Natural killer cell treated with Interleukin-12 subunit alpha and Interleukin-12 subunit beta and Interleukin-15 and Interleukin-18, amount 100 ng/mL, for 72 hours (primary cell): ENCODE measurements around the gene PLA2G4C. TPM values are rescaled to one million over a fixed set of nuclear protein-coding genes. Genes with fewer than 3 reads are reported as not detected.

Source experiments
- ATAC-seq, 2 donors: fragments of 150-1000 bp; cut with Tn5 transposase in 1 of 2; sonication (Bioruptor Pico), chemical (Tn5 transposase) in 1 of 2; 2 replicates each; pipeline ENCODE4 v1.10.0; 2021
- DNase-seq: peaks from one replicate; pipeline ENCODE4 v3.0.0; 2022; ENCODE audit warnings: low spot score
- H3K27ac Mint-ChIP-seq, 2 donors: 1 replicate in 1 of 2; 2 replicates in 1 of 2; pipeline ENCODE4 v1.8.0; 2022; ENCODE audit warnings: mixed read lengths in 2 of 2, mild to moderate bottlenecking in 1 of 2, moderate library complexity in 1 of 2
- H3K27me3 Mint-ChIP-seq, 2 donors: 1 replicate in 1 of 2; 2 replicates in 1 of 2; pipeline ENCODE4 v1.8.0; 2022; ENCODE audit warnings: mixed read lengths in 2 of 2
- H3K36me3 Mint-ChIP-seq: one replicate; pipeline ENCODE4 v1.8.0; 2022; ENCODE audit warnings: mixed read lengths
- H3K4me1 Mint-ChIP-seq, 2 donors: 1 replicate in 1 of 2; 2 replicates in 1 of 2; pipeline ENCODE4 v1.8.0; 2022; ENCODE audit warnings: low read depth in 2 of 2, mixed read lengths in 2 of 2, mild to moderate bottlenecking in 1 of 2
- H3K4me3 Mint-ChIP-seq: one replicate; pipeline ENCODE4 v1.8.0; 2022; ENCODE audit warnings: mixed read lengths
- H3K9me3 Mint-ChIP-seq: 2 replicates; pipeline ENCODE4 v1.8.0; 2022; ENCODE audit warnings: mixed read lengths
- total RNA-seq, 2 donors: library from RNA; stranded (reverse); gene quantifications; one replicate each; pipeline ENCODE4 v1.2.3, GENCODE V29; 2022

The PLA2G4C gene
- total RNA-seq, 2 donors from 2014 or later = 8.2 to 17.2 TPM

GRCh38 chr19:48020686-48021085, 89.9 kb downstream of the PLA2G4C start:
- Mint-ChIP-seq H3K9me3 (no peaks in the 10 kb centered on the region), H3K27me3 (peaks cover 27 to 37% of the 10 kb centered on the region in 2 donors), H3K4me3 (no peak overlapping the region), H3K27ac (no peak overlapping the region), H3K36me3 (no peaks in the 10 kb centered on the region), H3K4me1 (peaks cover 0 to 3% of the 10 kb centered on the region in 2 donors)
- no peak for ATAC-seq
- no peak for DNase-seq

- Mint-ChIP-seq H3K27me3 (peaks cover 7% of the 10 kb centered on the region in 2 donors), H3K36me3 (no peaks in the 10 kb centered on the region), H3K9me3 (no peaks in the 10 kb centered on the region), H3K27ac (no peak overlapping the region), H3K4me3 (no peak overlapping the region), H3K4me1 (no peaks in the 10 kb centered on the region)
- DNase-seq (no peak), ATAC-seq (no peak)
Observed at GRCh38 chr19:48010932-48011758, 99.5 kb downstream of the PLA2G4C start.

- ATAC-seq (no peak), DNase-seq (no peak)
- no peak overlapping the region for H3K27ac Mint-ChIP-seq
- no peaks in the 10 kb centered on the region for H3K9me3 Mint-ChIP-seq
- no peaks in the 10 kb centered on the region for H3K36me3 Mint-ChIP-seq
- H3K4me1 Mint-ChIP-seq = no peaks in the 10 kb centered on the region
- H3K4me3 Mint-ChIP-seq = no peak overlapping the region
- H3K27me3 Mint-ChIP-seq = peaks cover 9 to 14% of the 10 kb centered on the region in 2 donors
Observed at GRCh38 chr19:48006762-48007161, 103.9 kb downstream of the PLA2G4C start.

- Mint-ChIP-seq H3K4me3 (no peak overlapping the region), H3K36me3 (no peaks in the 10 kb centered on the region), H3K4me1 (no peaks in the 10 kb centered on the region), H3K9me3 (no peaks in the 10 kb centered on the region), H3K27ac (no peak overlapping the region), H3K27me3 (peaks cover 9 to 14% of the 10 kb centered on the region in 2 donors)
- DNase-seq = no peak
- no peak for ATAC-seq
Observed at GRCh38 chr19:48004236-48004635, 106.4 kb downstream of the PLA2G4C start.

GRCh38 chr19:48000846-48001245, 109.8 kb downstream of the PLA2G4C start:
- DNase-seq = no peak
- H3K36me3 Mint-ChIP-seq = no peaks in the 10 kb centered on the region
- no peak overlapping the region for H3K27ac Mint-ChIP-seq
- ATAC-seq = no peak
- H3K27me3 Mint-ChIP-seq = peaks cover 17 to 19% of the 10 kb centered on the region in 2 donors
- no peaks in the 10 kb centered on the region for H3K4me1 Mint-ChIP-seq
- H3K9me3 Mint-ChIP-seq = no peaks in the 10 kb centered on the region
- H3K4me3 Mint-ChIP-seq = no peak overlapping the region

GRCh38 chr19:47998800-47999199, 111.8 kb downstream of the PLA2G4C start:
- H3K9me3 Mint-ChIP-seq = no peaks in the 10 kb centered on the region
- ATAC-seq (no peak), DNase-seq (no peak)
- H3K4me1 Mint-ChIP-seq = no peaks in the 10 kb centered on the region
- no peaks in the 10 kb centered on the region for H3K36me3 Mint-ChIP-seq
- no peak overlapping the region for H3K4me3 Mint-ChIP-seq
- no peak overlapping the region for H3K27ac Mint-ChIP-seq
- peaks cover 13 to 29% of the 10 kb centered on the region in 2 donors for H3K27me3 Mint-ChIP-seq

Other genes with a start within 250 kb of the PLA2G4C start
- gene SULT2A1, start 224.5 kb downstream of the PLA2G4C start, total RNA-seq = not detected
- gene BSPH1, start 118.6 kb downstream of the PLA2G4C start, total RNA-seq = not detected
- gene ELSPBP1, start 116.2 kb downstream of the PLA2G4C start, total RNA-seq = not detected
- not detected for gene CABP5, start 66.7 kb downstream of the PLA2G4C start, total RNA-seq
- gene LIG1, start 59.5 kb upstream of the PLA2G4C start, total RNA-seq = 100 to 1,000 TPM in 1 of 2 donors, 10 to 100 TPM in 1; 65.8 to 172 TPM
- 10 to 100 TPM in 1 of 2 donors, 1 to 10 TPM in 1; 6.2 to 16.8 TPM for gene ZSWIM9, start 59.9 kb upstream of the PLA2G4C start, total RNA-seq
- 100 to 1,000 TPM; 172 to 176 TPM for gene CARD8, start 145.1 kb upstream of the PLA2G4C start, total RNA-seq
- under 1 TPM in 1 of 2 donors, not detected in 1; 0.64 TPM for gene ZNF114, start 159.3 kb upstream of the PLA2G4C start, total RNA-seq
- 100 to 1,000 TPM in 1 of 2 donors, 10 to 100 TPM in 1; 99.4 to 157 TPM for gene EMP3, start 214.7 kb upstream of the PLA2G4C start, total RNA-seq